Panc1 (cell line): ENCODE results near the gene PPIL4.

ENCODE experiments used
- POLR2AphosphoS5 ChIP-seq: IDR thresholded peaks from 2 replicates; pipeline ENCODE4 v1.6.1; 2012; ENCODE audit warnings: mild to moderate bottlenecking, low read depth, low read length, moderate library complexity
- TF ChIP-seq, protein P1 (sequence below): fragments of 450-650 bp; IDR thresholded peaks from 2 replicates; pipeline ENCODE4 v1.5.1; 2017; ENCODE audit warnings: mild to moderate bottlenecking
- TF ChIP-seq, protein P2 (sequence below), 2 experiments: IDR thresholded peaks; 2 replicates each; pipeline ENCODE4 v1.6.1; 2011 to 2012; ENCODE audit warnings: low read depth in 2 of 2, control low read depth in 1 of 2, low read length in 1 of 2, mild to moderate bottlenecking in 1 of 2, moderate library complexity in 1 of 2; ENCODE audit not compliant: insufficient read depth in 1 of 2

DNA sequence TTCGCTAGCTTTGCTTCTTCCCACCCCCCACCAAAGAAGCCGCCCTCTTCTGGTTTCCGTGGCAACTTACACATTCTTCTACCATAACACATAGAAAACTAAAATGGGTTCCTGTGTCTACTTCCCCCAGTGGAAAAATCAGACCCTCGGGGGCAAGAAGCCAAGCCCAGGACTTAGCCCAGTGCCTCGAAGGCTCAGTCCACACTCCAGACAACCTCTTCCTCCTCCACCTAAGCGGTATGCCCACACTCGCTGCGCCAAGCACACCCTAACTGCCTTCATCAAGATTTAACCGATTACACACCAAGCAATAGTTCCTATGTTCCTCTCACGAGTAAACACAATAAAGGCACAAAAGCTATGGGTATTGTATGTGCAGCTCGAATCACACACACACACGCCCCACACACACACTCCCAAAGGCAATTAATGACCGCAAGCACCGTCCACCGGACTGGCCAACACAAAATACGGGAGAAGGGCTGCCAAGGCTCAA lies 537 bp downstream of the PPIL4 start:
- no peak for TF ChIP-seq POLR2AphosphoS5
- TF ChIP-seq, protein P1, sequence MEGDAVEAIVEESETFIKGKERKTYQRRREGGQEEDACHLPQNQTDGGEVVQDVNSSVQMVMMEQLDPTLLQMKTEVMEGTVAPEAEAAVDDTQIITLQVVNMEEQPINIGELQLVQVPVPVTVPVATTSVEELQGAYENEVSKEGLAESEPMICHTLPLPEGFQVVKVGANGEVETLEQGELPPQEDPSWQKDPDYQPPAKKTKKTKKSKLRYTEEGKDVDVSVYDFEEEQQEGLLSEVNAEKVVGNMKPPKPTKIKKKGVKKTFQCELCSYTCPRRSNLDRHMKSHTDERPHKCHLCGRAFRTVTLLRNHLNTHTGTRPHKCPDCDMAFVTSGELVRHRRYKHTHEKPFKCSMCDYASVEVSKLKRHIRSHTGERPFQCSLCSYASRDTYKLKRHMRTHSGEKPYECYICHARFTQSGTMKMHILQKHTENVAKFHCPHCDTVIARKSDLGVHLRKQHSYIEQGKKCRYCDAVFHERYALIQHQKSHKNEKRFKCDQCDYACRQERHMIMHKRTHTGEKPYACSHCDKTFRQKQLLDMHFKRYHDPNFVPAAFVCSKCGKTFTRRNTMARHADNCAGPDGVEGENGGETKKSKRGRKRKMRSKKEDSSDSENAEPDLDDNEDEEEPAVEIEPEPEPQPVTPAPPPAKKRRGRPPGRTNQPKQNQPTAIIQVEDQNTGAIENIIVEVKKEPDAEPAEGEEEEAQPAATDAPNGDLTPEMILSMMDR: no peak; the same call in 1 of the 2 replicates
- TF ChIP-seq, protein P2, sequence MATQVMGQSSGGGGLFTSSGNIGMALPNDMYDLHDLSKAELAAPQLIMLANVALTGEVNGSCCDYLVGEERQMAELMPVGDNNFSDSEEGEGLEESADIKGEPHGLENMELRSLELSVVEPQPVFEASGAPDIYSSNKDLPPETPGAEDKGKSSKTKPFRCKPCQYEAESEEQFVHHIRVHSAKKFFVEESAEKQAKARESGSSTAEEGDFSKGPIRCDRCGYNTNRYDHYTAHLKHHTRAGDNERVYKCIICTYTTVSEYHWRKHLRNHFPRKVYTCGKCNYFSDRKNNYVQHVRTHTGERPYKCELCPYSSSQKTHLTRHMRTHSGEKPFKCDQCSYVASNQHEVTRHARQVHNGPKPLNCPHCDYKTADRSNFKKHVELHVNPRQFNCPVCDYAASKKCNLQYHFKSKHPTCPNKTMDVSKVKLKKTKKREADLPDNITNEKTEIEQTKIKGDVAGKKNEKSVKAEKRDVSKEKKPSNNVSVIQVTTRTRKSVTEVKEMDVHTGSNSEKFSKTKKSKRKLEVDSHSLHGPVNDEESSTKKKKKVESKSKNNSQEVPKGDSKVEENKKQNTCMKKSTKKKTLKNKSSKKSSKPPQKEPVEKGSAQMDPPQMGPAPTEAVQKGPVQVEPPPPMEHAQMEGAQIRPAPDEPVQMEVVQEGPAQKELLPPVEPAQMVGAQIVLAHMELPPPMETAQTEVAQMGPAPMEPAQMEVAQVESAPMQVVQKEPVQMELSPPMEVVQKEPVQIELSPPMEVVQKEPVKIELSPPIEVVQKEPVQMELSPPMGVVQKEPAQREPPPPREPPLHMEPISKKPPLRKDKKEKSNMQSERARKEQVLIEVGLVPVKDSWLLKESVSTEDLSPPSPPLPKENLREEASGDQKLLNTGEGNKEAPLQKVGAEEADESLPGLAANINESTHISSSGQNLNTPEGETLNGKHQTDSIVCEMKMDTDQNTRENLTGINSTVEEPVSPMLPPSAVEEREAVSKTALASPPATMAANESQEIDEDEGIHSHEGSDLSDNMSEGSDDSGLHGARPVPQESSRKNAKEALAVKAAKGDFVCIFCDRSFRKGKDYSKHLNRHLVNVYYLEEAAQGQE (IDR thresholded peaks at IDR 0.05; ENCODE audit: insufficient read depth in 1 of 2, low read depth in 2 of 2, low read length in 1 of 2): no peak
